Heart right ventricle (tissue), 16 donors: ENCODE data around the gene PDCD4. TPM values are rescaled to one million over a fixed set of nuclear protein-coding genes. Genes with fewer than 3 reads are reported as not detected.
"Not testable (repeated sequence)": the region's sequence is repeated elsewhere in the genome, so short reads cannot be mapped to it uniquely, and the experiment has no call there.

Source experiments
- ATAC-seq, 8 donors: fragments of 200-7000 bp; cut with Tn5 transposase; one replicate each; pipeline ENCODE4 v1.9.1; 2020; ENCODE audit warnings: mild to moderate bottlenecking in 8 of 8, moderate library complexity in 8 of 8, moderate number of reproducible peaks in 1 of 8
- DNase-seq, 2 donors: peaks; one replicate each; pipeline ENCODE4 v3.0.0-alpha.2; 2020
- H3K27ac ChIP-seq, 10 donors: fragments of 200-600 bp; sonication (generic) in 2 of 10; one replicate each; pipeline versions ENCODE4 v1.5.0 to v1.8.0; 2020 to 2022; ENCODE audit warnings: mild to moderate bottlenecking in 3 of 10
- H3K27me3 ChIP-seq, 7 donors: fragments of 200-600 bp; one replicate each; pipeline ENCODE4 v1.8.0; 2021 to 2022; ENCODE audit warnings: mild to moderate bottlenecking in 2 of 7
- H3K36me3 ChIP-seq, 9 donors: fragments of 200-600 bp; sonication (generic) in 1 of 9; one replicate each; pipeline versions ENCODE4 v1.5.0 to v1.8.0; 2020 to 2022; ENCODE audit warnings: mild to moderate bottlenecking in 2 of 9
- H3K4me1 ChIP-seq, 9 donors: fragments of 200-600 bp; sonication (generic) in 1 of 9; one replicate each; pipeline versions ENCODE4 v1.5.0 to v1.8.0; 2020 to 2022; ENCODE audit warnings: mild to moderate bottlenecking in 4 of 9
- H3K4me3 ChIP-seq, 10 donors: fragments of 200-600 bp; sonication (generic) in 2 of 10; one replicate each; pipeline versions ENCODE4 v1.5.0 to v1.8.0; 2020 to 2022; ENCODE audit warnings: mild to moderate bottlenecking in 7 of 10, moderate library complexity in 2 of 10
- H3K9me3 ChIP-seq, 11 donors: fragments of 200-600 bp in 10 of 11; sonication (generic) in 2 of 11; one replicate each; pipeline versions ENCODE4 v1.5.0 to v1.8.0; 2013 to 2022; ENCODE audit warnings: mild to moderate bottlenecking in 2 of 11, control low read depth in 1 of 11, moderate library complexity in 1 of 11
- CTCF ChIP-seq, 9 donors: fragments of 200-600 bp; sonication (generic) in 2 of 9; IDR thresholded peaks; one replicate each; pipeline versions ENCODE4 v1.5.0 to v1.8.0; 2021 to 2022; ENCODE audit warnings: antibody characterized with exemption in 9 of 9, mild to moderate bottlenecking in 5 of 9, moderate library complexity in 1 of 9
- WGBS, 2 donors: extraction: QIAGEN DNeasy Blood & Tissue Kit; methylation state at CpG; one replicate each; pipeline ENCODE4 v1.1.7; 2013; ENCODE audit warnings: inconsistent platforms in 1 of 2; 5-methylcytosine and 5-hydroxymethylcytosine counted together
- intact Hi-C, 10 donors: fragments of 100-400 bp; cut with DNase I; formaldehyde crosslinking; loops; one replicate each; pipeline versions ENCODE4 v1.11.1 to v1.14.2; 2022
- polyA plus RNA-seq, 2 donors: library from polyadenylated mRNA; stranded (reverse); fragments of 200-250 nt; gene quantifications; one replicate each; pipeline ENCODE4 v1.2.3, GENCODE V29; 2013
- total RNA-seq, 10 donors: library from RNA; stranded (reverse); fragmentation: NEBNext Ultra II Directional in 3 of 10; extraction: Animal tissue kit (Norgen Biotek cat#: 25700) in 3 of 10; gene quantifications; one replicate each; pipeline versions ENCODE4 v1.2.1 to v1.2.4, GENCODE V29; 2021 to 2023
- donor health status: Arrhythmogenic right ventricular cardiomyopathy.
- donor health status: ischemic (EF 13 %, LVEDD 7.1; RV severe dilation, severe dysfunction).
- donor health status: healthy with polysubstance abuse.
- donor health status: DM: no; HTN: yes; CAD: no.
- donor health status: DM: no; HTN: no; CAD: no.
- donor health status: ischemic (EF 25% LVEDD 6.9; RV normal size, moderate dysfunction).
- donor health status: ischemic (EF 25% LVEDD 5.7; RV mildly dilated, moderate dysfunction).
- donor health status: healthy.
- donor health status: DM: yes; HTN: yes; CAD: no.
- donor health status: Ischemic cardiomyopathy.
- donor health status: ischemic (EF 35%, LVEDD 5.7; RV mildly dilated, moderate dysfunction).
- donor health status: nonischemic (EF 11% LVEDD 7.7; RV severe dilation, severe dysfunction).
- donor health status: DM: yes; HTN: yes; CAD: no.
- donor health status: PGD.
- donor health status: ischemic (EF 29% LVEDD 5.4; RV normal size, mild dysfunction).
- donor health status: nonischemic (EF 23%, LVEDD 6.1; RV moderate dilation, normal function).

PDCD4 gene
- total and polyA plus RNA-seq, 12 donors, result 15.9 to 59.5 (median 45.7) TPM

GRCh38 chr10:110915035-110915434 is 43.3 kb downstream of the PDCD4 start:
- WGBS, 2 donors, result 97 to 98% methylated on average over 6 of the region's 6 CpGs
- Histone ChIP-seq H3K4me1 (peaks cover 4 to 18% (median 12%) of the 10 kb centered on the region in 9 donors), H3K27ac (no peak overlapping the region), H3K9me3 (no peaks in the 10 kb centered on the region), H3K27me3 (no peaks in the 10 kb centered on the region), H3K4me3 (no peak overlapping the region), H3K36me3 (peaks cover 0 to 22% (median 0%) of the 10 kb centered on the region in 9 donors)
- intact Hi-C loops, result loop anchor here in 2 of 10 donors (10.0 kb wide), 2 partner anchors 420 to 910 kb away; partner anchors contain the start of genes ADD3 (in 1 of the 2) and DUSP5 (in 1 of the 2)
- no peak for TF ChIP-seq CTCF (IDR thresholded peaks at IDR 0.05)
- ATAC-seq (no peak), DNase-seq (no peak)

- H3K9me3 ChIP-seq, H3K4me3 ChIP-seq, H3K27ac ChIP-seq, ATAC-seq, H3K27me3 ChIP-seq, DNase-seq: not testable (repeated sequence)
- intact Hi-C loops, result loop anchor here in 2 of 10 donors (10.0 kb wide), 2 partner anchors 421 to 911 kb away; partner anchors contain the start of genes ADD3 (in 1 of the 2) and DUSP5 (in 1 of the 2)
- H3K36me3 ChIP-seq, result peaks cover 0 to 19% (median 0%) of the 10 kb centered on the region in 9 donors
- H3K4me1 ChIP-seq, result peaks cover 4 to 22% (median 12%) of the 10 kb centered on the region in 9 donors
- WGBS, 2 donors, result 94 to 95% methylated on average over 4 of the region's 4 CpGs
Measured at GRCh38 chr10:110915600-110915999, 43.9 kb downstream of the PDCD4 start.

- DNase-seq (no peak), ATAC-seq (no peak)
- peaks cover 0 to 15% (median 0%) of the 10 kb centered on the region in 9 donors for H3K36me3 ChIP-seq
- no peaks in the 10 kb centered on the region for H3K27me3 ChIP-seq
- 93 to 95% methylated on average over 3 of the region's 3 CpGs for WGBS, 2 donors
- no peaks in the 10 kb centered on the region for H3K9me3 ChIP-seq
- peaks cover 7 to 33% (median 23%) of the 10 kb centered on the region in 9 donors for H3K4me1 ChIP-seq
- H3K27ac ChIP-seq, result no peak overlapping the region
- no peak for TF ChIP-seq CTCF (IDR thresholded peaks at IDR 0.05)
- no peak overlapping the region for H3K4me3 ChIP-seq
- intact Hi-C loops, result loop anchor here in 2 of 10 donors (10.0 kb wide), 2 partner anchors 422 to 912 kb away; partner anchors contain the start of genes ADD3 (in 1 of the 2) and DUSP5 (in 1 of the 2)
Measured at GRCh38 chr10:110916554-110917346, 45.0 kb downstream of the PDCD4 start.

- TF ChIP-seq CTCF (IDR thresholded peaks at IDR 0.05), result peak in 3 of 9 donors; percentile 7 to 24 (median 21)
- DNase-seq (peak; percentile 96), ATAC-seq (no peak)
- H3K36me3 ChIP-seq, result peaks cover 0 to 12% (median 0%) of the 10 kb centered on the region in 9 donors
- peak overlapping the region; percentile 54 to 79 (median 70) for H3K4me3 ChIP-seq
- intact Hi-C loops, result loop anchor here in 3 of 10 donors (2.0 to 10.0 kb wide), 3 partner anchors 47 to 913 kb away; partner anchors contain the start of genes ADD3 (in 1 of the 3), DUSP5 (in 1 of the 3) and PDCD4 (in 1 of the 3)
- H3K27ac ChIP-seq, result peak overlapping the region; percentile 93 to 99 (median 97)
- H3K4me1 ChIP-seq, result peaks cover 7 to 48% (median 36%) of the 10 kb centered on the region in 9 donors
- H3K27me3 ChIP-seq, result no peaks in the 10 kb centered on the region
- 0 to 1% methylated on average over 15 of the region's 15 CpGs for WGBS, 2 donors
- H3K9me3 ChIP-seq, result no peaks in the 10 kb centered on the region
Measured at GRCh38 chr10:110918269-110918642, 46.5 kb downstream of the PDCD4 start.
